ENCODE results near the gene CDK5RAP3. TPM values are rescaled to one million over a fixed set of nuclear protein-coding genes. Genes with fewer than 3 reads are reported as not detected.

CDK5RAP3 gene
- total and polyA plus RNA-seq, 2 donors (not counting 3 experiments of a cell fraction or from before 2014, with no cell fraction given): 109 to 139 TPM

GRCh38 chr17:47995241-47995935 is 24.5 kb downstream of the CDK5RAP3 start:
- H3K4me1 ChIP-seq (ENCODE audit: control insufficient read depth, extremely low read depth, insufficient read depth, low read length): no peaks in the 10 kb centered on the region
- dilution Hi-C loops (cut with MboI; ENCODE audit: extremely low pct_ligation_motif_present, low sequenced_read_pairs) (no loop called here), intact Hi-C loops (cut with micrococcal nuclease) (no loop called here)
- BruUV-seq (replicated peaks): no TSS peak
- no peak for TF ChIP-seq MYC (IDR thresholded peaks at IDR 0.05; ENCODE audit: low read depth, low read length)
- TF ChIP-seq EZH2 (IDR thresholded peaks at IDR 0.05; ENCODE audit: borderline replicate concordance, low read depth, low read length, severe bottlenecking): no peak
- TF ChIP-seq POLR2AphosphoS5 (IDR thresholded peaks at IDR 0.05; ENCODE audit: insufficient read depth, low read depth, low read length): no peak
- no peak for TF ChIP-seq FOS (IDR thresholded peaks at IDR 0.05; ENCODE audit: borderline replicate concordance, insufficient read depth, low read length)
- no peaks in the 10 kb centered on the region for H3K79me2 ChIP-seq (ENCODE audit: control insufficient read depth, insufficient read depth, low read length)
- POLR2A ChIA-PET: no interaction called here
- no peak overlapping the region for H2AFZ ChIP-seq (ENCODE audit: low read depth, low read length)
- H3K27me3 ChIP-seq (ENCODE audit: control insufficient read depth in 2 of 2, insufficient read depth in 2 of 2, low read length in 2 of 2): no peaks in the 10 kb centered on the region
- FAIRE-seq: no peak
- H3K36me3 ChIP-seq (ENCODE audit: control insufficient read depth in 2 of 2, extremely low read depth in 1 of 2, insufficient read depth in 2 of 2, low read length in 2 of 2): no peaks in the 10 kb centered on the region
- no peak overlapping the region for H3K4me2 ChIP-seq (ENCODE audit: insufficient read depth, low read length)
- H3K9ac ChIP-seq (replicated peaks; ENCODE audit: extremely low read depth, insufficient read depth, low read length): no peak overlapping the region
- no peak overlapping the region for H3K4me3 ChIP-seq (replicated peaks in 1 of 3; ENCODE audit: insufficient read depth in 1 of 3, low read depth in 1 of 3, low read length in 3 of 3)
- DNase-seq (ENCODE audit: low read depth, low spot score): no peak
- H3K9me1 ChIP-seq (replicated peaks; ENCODE audit: control insufficient read depth, extremely low read depth, insufficient read depth, low read length): no peaks in the 10 kb centered on the region
- H4K20me1 ChIP-seq (replicated peaks; ENCODE audit: control insufficient read depth, extremely low read depth, insufficient read depth, low read length): no peaks in the 10 kb centered on the region
- no peak overlapping the region for H3K27ac ChIP-seq (ENCODE audit: insufficient read depth, low read depth, low read length)
- H3K9me3 ChIP-seq (replicated peaks; ENCODE audit: control insufficient read depth, insufficient read depth, low read length): no peaks in the 10 kb centered on the region
- CTCF ChIA-PET: interaction anchor here (0.9 to 2.1 kb wide), 6 partner anchors 8 to 31 kb away, joined by 3 to 11 read pairs (median 4); partner anchors contain the start of gene CDK5RAP3

GRCh38 chr17:47996201-47996600 is 25.3 kb downstream of the CDK5RAP3 start:
- CTCF ChIA-PET: interaction anchor here (0.9 to 2.1 kb wide), 4 partner anchors 9 to 31 kb away, joined by 4 to 11 read pairs (median 5); no protein-coding TSS in a partner anchor
- no peak for TF ChIP-seq POLR2AphosphoS5 (IDR thresholded peaks at IDR 0.05; ENCODE audit: insufficient read depth, low read depth, low read length)
- TF ChIP-seq JUN (IDR thresholded peaks at IDR 0.05; ENCODE audit: borderline replicate concordance, insufficient read depth, insufficient read length, low read depth): no peak
- TF ChIP-seq MAX (IDR thresholded peaks at IDR 0.05; ENCODE audit: insufficient read depth, insufficient read length): no peak
- Histone ChIP-seq H3K4me3 (replicated peaks in 1 of 3; ENCODE audit: insufficient read depth in 1 of 3, low read depth in 1 of 3, low read length in 3 of 3) (no peak overlapping the region), H3K4me2 (ENCODE audit: insufficient read depth, low read length) (no peak overlapping the region), H3K27me3 (ENCODE audit: control insufficient read depth in 2 of 2, insufficient read depth in 2 of 2, low read length in 2 of 2) (no peaks in the 10 kb centered on the region), H3K9me1 (replicated peaks; ENCODE audit: control insufficient read depth, extremely low read depth, insufficient read depth, low read length) (no peaks in the 10 kb centered on the region), H4K20me1 (replicated peaks; ENCODE audit: control insufficient read depth, extremely low read depth, insufficient read depth, low read length) (no peaks in the 10 kb centered on the region), H3K4me1 (ENCODE audit: control insufficient read depth, extremely low read depth, insufficient read depth, low read length) (no peaks in the 10 kb centered on the region), H3K36me3 (ENCODE audit: control insufficient read depth in 2 of 2, extremely low read depth in 1 of 2, insufficient read depth in 2 of 2, low read length in 2 of 2) (no peaks in the 10 kb centered on the region), H2AFZ (ENCODE audit: low read depth, low read length) (no peak overlapping the region), H3K9me3 (replicated peaks; ENCODE audit: control insufficient read depth, insufficient read depth, low read length) (no peaks in the 10 kb centered on the region), H3K79me2 (ENCODE audit: control insufficient read depth, insufficient read depth, low read length) (no peaks in the 10 kb centered on the region), H3K27ac (ENCODE audit: insufficient read depth, low read depth, low read length) (no peak overlapping the region), H3K9ac (replicated peaks; ENCODE audit: extremely low read depth, insufficient read depth, low read length) (no peak overlapping the region)
- FAIRE-seq: no peak
- intact Hi-C loops (cut with micrococcal nuclease) (no loop called here), dilution Hi-C loops (cut with MboI; ENCODE audit: extremely low pct_ligation_motif_present, low sequenced_read_pairs) (no loop called here)
- no TSS peak for BruUV-seq (replicated peaks)
- DNase-seq (ENCODE audit: low read depth, low spot score): no peak
- POLR2A ChIA-PET: no interaction called here
